C4-2B (cell line): ENCODE results near the gene TANC1.

Experiments used
- CTCF ChIP-seq: fragments of 450-650 bp; conservative IDR thresholded peaks from 2 replicates; pipeline ENCODE4 v1.5.1; 2017; ENCODE audit warnings: mild to moderate bottlenecking
- ZFX ChIP-seq: fragments of 450-650 bp; IDR thresholded peaks from 2 replicates; pipeline ENCODE4 v1.6.1; 2017

GRCh38 chr2:158923641-158924040 lies 44.8 kb upstream of the TANC1 start:
- no peak for TF ChIP-seq CTCF
- no peak for TF ChIP-seq ZFX
